Aorta (tissue), 5 donors: Measurements from ENCODE around the gene RLF. TPM values are rescaled to one million over a fixed set of nuclear protein-coding genes. Genes with fewer than 3 reads are reported as not detected.

Experiments used
- ATAC-seq: fragments of 200-7000 bp; cut with Tn5 transposase; one replicate; pipeline ENCODE4 v1.9.1; 2022; ENCODE audit warnings: moderate library complexity; ENCODE audit not compliant: low FRiP score
- DNase-seq, 2 donors: peaks; one replicate each; pipeline ENCODE4 v3.0.0-alpha.2; 2020
- H3K27ac ChIP-seq, 2 donors: one replicate each; pipeline ENCODE4 v1.5.1; 2013; ENCODE audit warnings: low read length in 2 of 2, mild to moderate bottlenecking in 2 of 2, moderate library complexity in 2 of 2, control low read depth in 1 of 2, inconsistent platforms in 1 of 2, low read depth in 1 of 2
- H3K27me3 ChIP-seq, 2 donors: one replicate each; pipeline ENCODE4 v1.6.1; 2013; ENCODE audit warnings: control low read depth in 1 of 2, low read length in 1 of 2, mild to moderate bottlenecking in 1 of 2, moderate library complexity in 1 of 2; ENCODE audit not compliant: insufficient read depth in 2 of 2, control insufficient read depth in 1 of 2
- H3K36me3 ChIP-seq, 2 donors: one replicate each; pipeline ENCODE4 v1.6.1; 2013; ENCODE audit warnings: control low read depth in 1 of 2, low read length in 1 of 2, mild to moderate bottlenecking in 1 of 2; ENCODE audit not compliant: insufficient read depth in 2 of 2, control insufficient read depth in 1 of 2
- H3K4me1 ChIP-seq, 2 donors: one replicate each; pipeline ENCODE4 v1.6.1; 2013; ENCODE audit warnings: low read length in 2 of 2, control low read depth in 1 of 2, mild to moderate bottlenecking in 1 of 2, moderate library complexity in 1 of 2; ENCODE audit not compliant: insufficient read depth in 2 of 2, control insufficient read depth in 1 of 2
- H3K4me3 ChIP-seq, 2 donors: one replicate each; pipeline ENCODE4 v1.5.1; 2013; ENCODE audit warnings: low read length in 2 of 2, control low read depth in 1 of 2, mild to moderate bottlenecking in 1 of 2
- H3K9me3 ChIP-seq: one replicate; pipeline ENCODE4 v1.6.1; 2013; ENCODE audit warnings: mild to moderate bottlenecking, low read length; ENCODE audit not compliant: control insufficient read depth
- WGBS, 2 donors: extraction: QIAGEN DNeasy Blood & Tissue Kit; methylation state at CpG; one replicate each; pipeline ENCODE4 v1.1.7; 2013; 5-methylcytosine and 5-hydroxymethylcytosine counted together
- intact Hi-C, 2 donors: fragments of 100-400 bp; cut with DNase I; formaldehyde crosslinking; loops; one replicate each; pipeline versions ENCODE4 v1.14.2 to v1.15.0; 2022
- long read RNA-seq, 2 donors: library from polyadenylated mRNA; unstranded; transcript quantifications; one replicate each; pipeline ENCODE4 v2.0.0, GENCODE V29; 2020 to 2021
- polyA plus RNA-seq, 2 donors: library from polyadenylated mRNA; stranded (reverse); fragments of 200-250 nt; gene quantifications; one replicate each; pipeline ENCODE4 v1.2.3, GENCODE V29; 2013
- total RNA-seq, 2 donors: library from RNA; stranded (reverse); fragmentation: NEBNext Ultra II Directional; extraction: Animal tissue kit (Norgen Biotek cat#: 25700); gene quantifications; one replicate each; pipeline ENCODE4 v1.2.1, GENCODE V29; 2021
- donor health status: healthy with polysubstance abuse.
- donor health status: Bipolar disorder and iron deficiency.
- donor health status: DM: no; HTN: no; CAD: no.
- donor health status: DM: no; HTN: no; CAD: no.
- donor health status: DM: yes; HTN: yes; CAD: no.

RLF gene
- total RNA-seq (10 to 100 TPM; 20.0 to 25.1 TPM), polyA plus RNA-seq (1 to 10 TPM; 3.1 to 5.9 TPM)
- long read RNA-seq, donor 1, full-length matches to known transcripts: 83 of 109 reads
- long read RNA-seq, donor 1, partial matches to known transcripts: 4 of 109 reads
- long read RNA-seq, donor 1, other reads (novel, unspliced or antisense): 22 of 109 reads
- long read RNA-seq, donor 2, full-length matches to known transcripts: 7 of 16 reads
- long read RNA-seq, donor 2, partial matches to known transcripts: 0 of 16 reads
- long read RNA-seq, donor 2, other reads (novel, unspliced or antisense): 9 of 16 reads

- H3K9me3 ChIP-seq: no peaks in the 10 kb centered on the region
- peak within 1 kb of the TSS; percentile 78 to 94 for H3K27ac ChIP-seq
- H3K4me3 ChIP-seq: peak within 1 kb of the TSS; percentile 48 to 94
- intact Hi-C loops: loop anchor here (2.0 to 5.0 kb wide), 3 partner anchors 96 to 153 kb away; partner anchors contain the start of gene ZMPSTE24 (in 1 of the 2)
- no peaks in the 10 kb centered on the region for H3K36me3 ChIP-seq
- ATAC-seq (peak; percentile 100), DNase-seq (peak; percentile 97 to 99)
- peaks cover 2 to 6% of the 10 kb centered on the region in 2 donors for H3K4me1 ChIP-seq
- H3K27me3 ChIP-seq: no peaks in the 10 kb centered on the region
- 0% methylated on average over 60 to 62 of the region's 62 CpGs for WGBS, 2 donors
Observed at GRCh38 chr1:40161125-40161887, at the start of gene RLF. RLF (plus strand) TSS chr1:40161387; CDS start chr1:40161400, 13 bp downstream.

GRCh38 chr1:40114400-40114799, 46.8 kb upstream of the RLF start:
- Histone ChIP-seq H3K36me3 (no peaks in the 10 kb centered on the region), H3K9me3 (peaks cover 2% of the 10 kb centered on the region), H3K4me3 (no peak overlapping the region), H3K27me3 (no peaks in the 10 kb centered on the region), H3K27ac (no peak overlapping the region), H3K4me1 (no peaks in the 10 kb centered on the region)
- ATAC-seq: no peak
- intact Hi-C loops: no loop called here
- DNase-seq: no peak
- WGBS, 2 donors: 86 to 88% methylated on average over 3 of the region's 3 CpGs

GRCh38 chr1:40120128-40120527, 41.1 kb upstream of the RLF start:
- no peak for ATAC-seq
- intact Hi-C loops: no loop called here
- H3K4me3 ChIP-seq: no peak overlapping the region

GRCh38 chr1:40122855-40123254, 38.3 kb upstream of the RLF start:
- Histone ChIP-seq H3K36me3 (no peaks in the 10 kb centered on the region), H3K27me3 (no peaks in the 10 kb centered on the region), H3K27ac (no peak overlapping the region), H3K4me3 (no peak overlapping the region), H3K9me3 (no peaks in the 10 kb centered on the region), H3K4me1 (no peaks in the 10 kb centered on the region)
- no peak for ATAC-seq
- DNase-seq: no peak
- intact Hi-C loops: no loop called here

More at GRCh38 chr1:40120128-40120527, 41.1 kb upstream of the RLF start:
- H3K36me3 ChIP-seq: no peaks in the 10 kb centered on the region
- no peaks in the 10 kb centered on the region for H3K4me1 ChIP-seq
- no peaks in the 10 kb centered on the region for H3K9me3 ChIP-seq
- H3K27me3 ChIP-seq: no peaks in the 10 kb centered on the region
- 78 to 79% methylated on average over 7 of the region's 7 CpGs for WGBS, 2 donors
- H3K27ac ChIP-seq: no peak overlapping the region
- DNase-seq: no peak

- H3K27me3 ChIP-seq: peaks cover 0 to 2% of the 10 kb centered on the region in 2 donors
- no peaks in the 10 kb centered on the region for H3K4me1 ChIP-seq
- H3K36me3 ChIP-seq: no peaks in the 10 kb centered on the region
- DNase-seq (no peak), ATAC-seq (no peak)
- intact Hi-C loops: no loop called here
- no peak overlapping the region for H3K27ac ChIP-seq
- H3K9me3 ChIP-seq: no peaks in the 10 kb centered on the region
- no peak overlapping the region for H3K4me3 ChIP-seq
- WGBS, 2 donors: 34 to 37% methylated on average over 2 of the region's 2 CpGs
Observed at GRCh38 chr1:40130892-40131291, 30.3 kb upstream of the RLF start.

- intact Hi-C loops: no loop called here
- H3K9me3 ChIP-seq: no peaks in the 10 kb centered on the region
- ATAC-seq: no peak
- H3K4me1 ChIP-seq: no peaks in the 10 kb centered on the region
- no peak overlapping the region for H3K4me3 ChIP-seq
- peaks cover 0 to 2% of the 10 kb centered on the region in 2 donors for H3K27me3 ChIP-seq
- no peaks in the 10 kb centered on the region for H3K36me3 ChIP-seq
- WGBS, 2 donors: 9 to 16% methylated on average over 44 of the region's 44 CpGs
- DNase-seq: no peak
- no peak overlapping the region for H3K27ac ChIP-seq
Observed at GRCh38 chr1:40132383-40133311, 28.5 kb upstream of the RLF start.

GRCh38 chr1:40133312-40133665, 27.9 kb upstream of the RLF start:
- no peaks in the 10 kb centered on the region for H3K36me3 ChIP-seq
- WGBS, 2 donors: 56 to 58% methylated on average over 21 of the region's 21 CpGs
- no peak overlapping the region for H3K27ac ChIP-seq
- intact Hi-C loops: no loop called here
- H3K9me3 ChIP-seq: no peaks in the 10 kb centered on the region
- no peaks in the 10 kb centered on the region for H3K4me1 ChIP-seq
- H3K27me3 ChIP-seq: peaks cover 0 to under 1% of the 10 kb centered on the region in 2 donors
- H3K4me3 ChIP-seq: no peak overlapping the region
- no peak for ATAC-seq
- no peak for DNase-seq

GRCh38 chr1:40133839-40134238, 27.3 kb upstream of the RLF start:
- Histone ChIP-seq H3K27ac (no peak overlapping the region), H3K9me3 (no peaks in the 10 kb centered on the region), H3K4me3 (no peak overlapping the region), H3K4me1 (no peaks in the 10 kb centered on the region), H3K27me3 (no peaks in the 10 kb centered on the region), H3K36me3 (no peaks in the 10 kb centered on the region)
- ATAC-seq (no peak), DNase-seq (no peak)
- whole genome bisulfite sequencing, 2 donors: 52 to 57% methylated on average over 2 of the region's 2 CpGs
- intact Hi-C loops: no loop called here
